ENCODE results near the gene CD200R1. TPM values are rescaled to one million over a fixed set of nuclear protein-coding genes. Genes with fewer than 3 reads are reported as not detected.

Gene CD200R1
- total RNA-seq, 1 donor from 2014 or later = 0.25 TPM

Other genes starting within 250 kb of the CD200R1 start
- not detected for gene CD200R1L, start 128.2 kb downstream of the CD200R1 start, total RNA-seq
- gene GTPBP8, start 15.9 kb upstream of the CD200R1 start, total RNA-seq = 21.6 TPM
- 8.1 TPM for gene BOC, start 236.5 kb upstream of the CD200R1 start, total RNA-seq

Data from temporal lobe (tissue), 1 donor.